WTC11 (cell line): ENCODE measurements around the gene PRKAG2. TPM values are rescaled to one million over a fixed set of nuclear protein-coding genes. Genes with fewer than 3 reads are reported as not detected.

Experiments used
- ATAC-seq: fragments of 200-7000 bp; cut with Tn5 transposase; 2 replicates; pipeline ENCODE4 v1.10.0; 2021; ENCODE audit warnings: mild to moderate bottlenecking, moderate library complexity
- CTCF ChIA-PET: fragments of 300-600 bp; sonication (Branson Sonifier 250); formaldehyde crosslinking; loops from one replicate; lab custom pipeline; 2021; ENCODE audit warnings: antibody characterized with exemption; lab: Charles Lee
- POLR2A ChIA-PET: fragments of 350-600 bp; sonication (Branson Sonifier 250); formaldehyde crosslinking; loops from one replicate; lab custom pipeline; 2021; ENCODE audit warnings: antibody characterized with exemption; lab: Charles Lee
- DNase-seq: peaks from one replicate; pipeline ENCODE4 v3.0.0; 2021; ENCODE audit warnings: low spot score
- H3K27ac Mint-ChIP-seq: 2 replicates; pipeline ENCODE4 v1.8.0; 2021; ENCODE audit warnings: mixed read lengths
- H3K27me3 Mint-ChIP-seq: 2 replicates; pipeline ENCODE4 v1.8.0; 2021; ENCODE audit warnings: low read depth, mild to moderate bottlenecking, moderate library complexity, mixed read lengths
- H3K36me3 Mint-ChIP-seq: 2 replicates; pipeline ENCODE4 v1.8.0; 2021; ENCODE audit warnings: mixed read lengths
- H3K4me1 Mint-ChIP-seq: 2 replicates; pipeline ENCODE4 v1.8.0; 2022; ENCODE audit warnings: mixed read lengths
- H3K4me3 Mint-ChIP-seq: 2 replicates; pipeline ENCODE4 v1.8.0; 2021; ENCODE audit warnings: mild to moderate bottlenecking, moderate library complexity, mixed read lengths
- H3K9me3 Mint-ChIP-seq: 2 replicates; pipeline ENCODE4 v1.8.0; 2021; ENCODE audit warnings: mixed read lengths
- GRHL2 ChIP-seq: fragments of 250-450 bp; sonication (Bioruptor Pico); IDR thresholded peaks from 2 replicates; pipeline ENCODE4 v1.8.0; 2022; ENCODE audit warnings: mild to moderate bottlenecking, moderate library complexity; ENCODE audit not compliant: insufficient replicate concordance, severe bottlenecking
- NFATC4 ChIP-seq: fragments of 250-450 bp; sonication (Bioruptor Pico); IDR thresholded peaks from 2 replicates; pipeline ENCODE4 v1.9.0; 2021; ENCODE audit warnings: mild to moderate bottlenecking
- NFYB ChIP-seq: sonication (generic); formaldehyde crosslinking; conservative IDR thresholded peaks from 2 replicates; pipeline ENCODE4 v1.8.0; 2022; ENCODE audit warnings: low read depth, missing genetic modification reagents
- NR2C2 ChIP-seq: sonication (generic); formaldehyde crosslinking; IDR thresholded peaks from 2 replicates; pipeline ENCODE4 v1.8.0; 2022; ENCODE audit warnings: mild to moderate bottlenecking, missing genetic modification reagents
- SMAD4 ChIP-seq: sonication (generic); formaldehyde crosslinking; IDR thresholded peaks from 2 replicates; pipeline ENCODE4 v1.8.0; 2022; ENCODE audit warnings: mild to moderate bottlenecking, missing genetic modification reagents
- SOX15 ChIP-seq: fragments of 250-450 bp; sonication (Bioruptor Pico); IDR thresholded peaks from 2 replicates; pipeline ENCODE4 v1.9.0; 2021; ENCODE audit warnings: mild to moderate bottlenecking
- TEAD1 ChIP-seq: sonication (generic); formaldehyde crosslinking; IDR thresholded peaks from 2 replicates; pipeline ENCODE4 v1.8.0; 2022; ENCODE audit warnings: mild to moderate bottlenecking, missing genetic modification reagents
- total RNA-seq: library from RNA; stranded (reverse); gene quantifications from 3 replicates; pipeline ENCODE4 v1.2.3, GENCODE V29; 2021
- TF ChIP-seq, protein P1 (sequence below): sonication (generic); formaldehyde crosslinking; IDR thresholded peaks from 2 replicates; pipeline ENCODE4 v1.8.1; 2023; ENCODE audit warnings: mild to moderate bottlenecking, moderate library complexity, missing genetic modification reagents
- TF ChIP-seq, protein P2 (sequence below): sonication (generic); formaldehyde crosslinking; IDR thresholded peaks from 2 replicates; pipeline ENCODE4 v1.8.1; 2022; ENCODE audit warnings: low read depth, mild to moderate bottlenecking, moderate library complexity, missing genetic modification reagents, borderline replicate concordance
- TF ChIP-seq, protein P3 (sequence below): fragments of 250-450 bp; sonication (Bioruptor Pico); IDR thresholded peaks from 2 replicates; pipeline ENCODE4 v2.1.2; 2022; ENCODE audit warnings: mild to moderate bottlenecking, moderate library complexity
- TF ChIP-seq, protein P4 (sequence below): fragments of 250-450 bp; sonication (Bioruptor Pico); conservative IDR thresholded peaks from 2 replicates; pipeline ENCODE4 v1.9.0; 2021; ENCODE audit warnings: mild to moderate bottlenecking
- TF ChIP-seq, protein P5 (sequence below): sonication (generic); formaldehyde crosslinking; IDR thresholded peaks from 2 replicates; pipeline ENCODE4 v1.8.1; 2023; ENCODE audit warnings: mild to moderate bottlenecking, missing genetic modification reagents, moderate library complexity
- TF ChIP-seq, protein P6 (sequence below): fragments of 250-450 bp; sonication (Bioruptor Pico); IDR thresholded peaks from 2 replicates; pipeline ENCODE4 v1.9.0; 2021; ENCODE audit warnings: mild to moderate bottlenecking, borderline replicate concordance

The PRKAG2 gene
- total RNA-seq, 1 experiment from 2014 or later: 20.3 TPM

DNA sequence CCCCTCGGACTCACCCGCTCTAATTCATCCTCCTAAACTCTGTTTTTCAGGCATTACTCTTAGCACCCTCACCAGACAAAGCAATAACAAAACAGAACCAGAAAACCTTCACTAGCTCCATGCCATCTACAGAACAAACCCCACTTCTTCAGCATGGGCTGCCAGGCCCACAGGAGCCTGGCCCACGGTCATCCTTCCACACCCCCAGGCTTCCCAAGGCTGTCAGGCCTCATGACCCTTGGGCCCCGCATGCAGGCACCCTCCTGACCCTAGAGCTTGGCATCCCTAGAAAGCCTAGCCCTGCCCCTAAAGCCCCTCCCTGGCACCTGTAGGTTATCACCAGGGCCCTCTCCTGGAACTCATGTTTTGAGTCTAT is 59.6 kb downstream of the PRKAG2 start (continued):
- TF ChIP-seq, protein P1, sequence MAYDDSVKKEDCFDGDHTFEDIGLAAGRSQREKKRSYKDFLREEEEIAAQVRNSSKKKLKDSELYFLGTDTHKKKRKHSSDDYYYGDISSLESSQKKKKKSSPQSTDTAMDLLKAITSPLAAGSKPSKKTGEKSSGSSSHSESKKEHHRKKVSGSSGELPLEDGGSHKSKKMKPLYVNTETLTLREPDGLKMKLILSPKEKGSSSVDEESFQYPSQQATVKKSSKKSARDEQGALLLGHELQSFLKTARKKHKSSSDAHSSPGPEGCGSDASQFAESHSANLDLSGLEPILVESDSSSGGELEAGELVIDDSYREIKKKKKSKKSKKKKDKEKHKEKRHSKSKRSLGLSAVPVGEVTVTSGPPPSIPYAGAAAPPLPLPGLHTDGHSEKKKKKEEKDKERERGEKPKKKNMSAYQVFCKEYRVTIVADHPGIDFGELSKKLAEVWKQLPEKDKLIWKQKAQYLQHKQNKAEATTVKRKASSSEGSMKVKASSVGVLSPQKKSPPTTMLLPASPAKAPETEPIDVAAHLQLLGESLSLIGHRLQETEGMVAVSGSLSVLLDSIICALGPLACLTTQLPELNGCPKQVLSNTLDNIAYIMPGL (CRISPR knock-in tag): no peak
- TF ChIP-seq, protein P2, sequence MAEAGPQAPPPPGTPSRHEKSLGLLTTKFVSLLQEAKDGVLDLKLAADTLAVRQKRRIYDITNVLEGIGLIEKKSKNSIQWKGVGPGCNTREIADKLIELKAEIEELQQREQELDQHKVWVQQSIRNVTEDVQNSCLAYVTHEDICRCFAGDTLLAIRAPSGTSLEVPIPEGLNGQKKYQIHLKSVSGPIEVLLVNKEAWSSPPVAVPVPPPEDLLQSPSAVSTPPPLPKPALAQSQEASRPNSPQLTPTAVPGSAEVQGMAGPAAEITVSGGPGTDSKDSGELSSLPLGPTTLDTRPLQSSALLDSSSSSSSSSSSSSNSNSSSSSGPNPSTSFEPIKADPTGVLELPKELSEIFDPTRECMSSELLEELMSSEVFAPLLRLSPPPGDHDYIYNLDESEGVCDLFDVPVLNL (CRISPR knock-in tag): no peak
- TF ChIP-seq NR2C2 (no peak), TEAD1 (no peak), GRHL2 (CRISPR knock-in tag) (no peak)
- TF ChIP-seq, protein P3, sequence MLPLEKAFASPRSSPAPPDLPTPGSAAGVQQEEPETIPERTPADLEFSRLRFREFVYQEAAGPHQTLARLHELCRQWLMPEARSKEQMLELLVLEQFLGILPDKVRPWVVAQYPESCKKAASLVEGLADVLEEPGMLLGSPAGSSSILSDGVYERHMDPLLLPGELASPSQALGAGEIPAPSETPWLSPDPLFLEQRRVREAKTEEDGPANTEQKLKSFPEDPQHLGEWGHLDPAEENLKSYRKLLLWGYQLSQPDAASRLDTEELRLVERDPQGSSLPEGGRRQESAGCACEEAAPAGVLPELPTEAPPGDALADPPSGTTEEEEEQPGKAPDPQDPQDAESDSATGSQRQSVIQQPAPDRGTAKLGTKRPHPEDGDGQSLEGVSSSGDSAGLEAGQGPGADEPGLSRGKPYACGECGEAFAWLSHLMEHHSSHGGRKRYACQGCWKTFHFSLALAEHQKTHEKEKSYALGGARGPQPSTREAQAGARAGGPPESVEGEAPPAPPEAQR (CRISPR knock-in tag): no peak

DNA sequence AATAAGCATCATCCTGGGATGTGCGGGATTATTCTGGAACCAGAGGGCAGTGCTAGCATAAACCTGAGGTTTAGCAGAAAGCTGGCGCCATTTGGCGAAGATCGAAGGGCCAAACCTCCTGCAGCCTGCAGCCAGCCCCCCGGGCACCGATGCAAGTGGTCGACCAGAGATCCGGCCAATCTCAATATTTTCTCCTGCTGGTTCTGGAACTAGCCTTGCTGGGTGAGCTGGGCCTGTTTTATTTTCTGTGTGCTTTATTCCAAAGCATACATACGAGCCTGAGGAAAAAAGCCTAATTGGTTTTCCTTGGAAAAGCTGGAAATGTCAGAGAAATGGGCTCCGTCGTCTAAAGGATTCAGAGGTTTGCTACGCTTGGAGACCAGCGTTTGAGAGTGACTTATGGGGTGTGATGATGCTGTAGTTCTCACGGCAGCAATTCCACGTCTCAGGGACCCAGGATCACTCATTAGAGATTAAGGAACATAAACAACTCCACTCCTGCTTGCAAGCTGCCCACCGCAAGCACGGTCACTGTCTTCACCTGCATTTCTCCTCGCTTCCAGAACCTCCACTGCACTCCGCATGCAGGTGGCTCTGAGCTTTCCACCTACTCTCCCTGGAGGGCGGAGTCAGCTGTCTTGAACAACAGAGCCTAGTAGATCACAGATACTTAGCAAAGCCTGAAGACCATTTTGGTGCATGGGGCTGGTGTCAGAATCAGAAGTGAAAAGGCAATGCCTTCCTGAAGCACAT is 60.2 kb downstream of the PRKAG2 start:
- no peak for ATAC-seq
- H3K27ac Mint-ChIP-seq: peak overlapping the region; percentile 34; the same call in 1 of the 2 replicates
- H3K4me3 Mint-ChIP-seq: no peak overlapping the region
- H3K27me3 Mint-ChIP-seq: peaks cover 30% of the 10 kb centered on the region
- ChIA-PET POLR2A (no interaction called here), CTCF (interaction anchor here (0.7 kb wide), 1 partner anchor 34 kb away, joined by 4 read pairs; no protein-coding TSS in a partner anchor)
- no peaks in the 10 kb centered on the region for H3K36me3 Mint-ChIP-seq
- H3K9me3 Mint-ChIP-seq: no peaks in the 10 kb centered on the region
- H3K4me1 Mint-ChIP-seq: peaks cover 28% of the 10 kb centered on the region
- DNase-seq: no peak
- TF ChIP-seq, protein P4, sequence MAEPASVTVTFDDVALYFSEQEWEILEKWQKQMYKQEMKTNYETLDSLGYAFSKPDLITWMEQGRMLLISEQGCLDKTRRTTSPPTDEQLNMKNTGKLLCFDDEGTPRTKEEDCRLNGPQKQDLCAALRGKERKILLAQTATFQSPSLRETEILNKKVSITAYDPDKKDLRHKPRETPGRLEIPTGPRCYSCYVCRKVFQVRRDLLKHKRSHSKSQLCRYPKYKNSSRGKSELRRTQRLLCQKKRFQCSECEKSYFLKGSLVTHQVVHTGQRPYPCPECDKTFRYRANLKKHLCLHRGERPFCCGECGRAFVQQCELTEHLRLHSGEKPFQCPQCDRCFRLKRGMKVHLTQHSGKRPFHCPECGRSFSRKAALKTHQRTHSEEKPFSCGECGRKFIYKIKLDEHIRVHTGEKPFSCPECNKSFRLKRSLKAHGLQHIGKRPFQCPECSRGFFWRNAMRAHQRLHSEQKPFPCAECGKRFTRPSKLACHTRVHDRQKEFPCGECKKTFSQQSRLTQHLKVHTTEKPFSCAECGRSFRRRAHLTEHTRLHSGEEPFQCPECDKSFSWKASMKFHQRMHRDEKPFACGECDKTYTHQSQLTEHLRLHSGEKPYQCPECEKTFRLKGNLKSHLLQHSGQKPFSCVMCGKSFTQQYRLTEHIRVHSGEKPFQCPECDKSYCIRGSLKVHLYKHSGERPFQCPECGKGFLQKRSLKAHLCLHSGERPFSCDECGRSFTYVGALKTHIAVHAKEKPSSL (CRISPR knock-in tag): no peak
- TF ChIP-seq NFATC4 (no peak), NFYB (CRISPR knock-in tag) (no peak), SOX15 (CRISPR knock-in tag) (no peak), SMAD4 (no peak)
- TF ChIP-seq, protein P5, sequence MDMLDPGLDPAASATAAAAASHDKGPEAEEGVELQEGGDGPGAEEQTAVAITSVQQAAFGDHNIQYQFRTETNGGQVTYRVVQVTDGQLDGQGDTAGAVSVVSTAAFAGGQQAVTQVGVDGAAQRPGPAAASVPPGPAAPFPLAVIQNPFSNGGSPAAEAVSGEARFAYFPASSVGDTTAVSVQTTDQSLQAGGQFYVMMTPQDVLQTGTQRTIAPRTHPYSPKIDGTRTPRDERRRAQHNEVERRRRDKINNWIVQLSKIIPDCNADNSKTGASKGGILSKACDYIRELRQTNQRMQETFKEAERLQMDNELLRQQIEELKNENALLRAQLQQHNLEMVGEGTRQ (CRISPR knock-in tag): no peak
- TF ChIP-seq, protein P6, sequence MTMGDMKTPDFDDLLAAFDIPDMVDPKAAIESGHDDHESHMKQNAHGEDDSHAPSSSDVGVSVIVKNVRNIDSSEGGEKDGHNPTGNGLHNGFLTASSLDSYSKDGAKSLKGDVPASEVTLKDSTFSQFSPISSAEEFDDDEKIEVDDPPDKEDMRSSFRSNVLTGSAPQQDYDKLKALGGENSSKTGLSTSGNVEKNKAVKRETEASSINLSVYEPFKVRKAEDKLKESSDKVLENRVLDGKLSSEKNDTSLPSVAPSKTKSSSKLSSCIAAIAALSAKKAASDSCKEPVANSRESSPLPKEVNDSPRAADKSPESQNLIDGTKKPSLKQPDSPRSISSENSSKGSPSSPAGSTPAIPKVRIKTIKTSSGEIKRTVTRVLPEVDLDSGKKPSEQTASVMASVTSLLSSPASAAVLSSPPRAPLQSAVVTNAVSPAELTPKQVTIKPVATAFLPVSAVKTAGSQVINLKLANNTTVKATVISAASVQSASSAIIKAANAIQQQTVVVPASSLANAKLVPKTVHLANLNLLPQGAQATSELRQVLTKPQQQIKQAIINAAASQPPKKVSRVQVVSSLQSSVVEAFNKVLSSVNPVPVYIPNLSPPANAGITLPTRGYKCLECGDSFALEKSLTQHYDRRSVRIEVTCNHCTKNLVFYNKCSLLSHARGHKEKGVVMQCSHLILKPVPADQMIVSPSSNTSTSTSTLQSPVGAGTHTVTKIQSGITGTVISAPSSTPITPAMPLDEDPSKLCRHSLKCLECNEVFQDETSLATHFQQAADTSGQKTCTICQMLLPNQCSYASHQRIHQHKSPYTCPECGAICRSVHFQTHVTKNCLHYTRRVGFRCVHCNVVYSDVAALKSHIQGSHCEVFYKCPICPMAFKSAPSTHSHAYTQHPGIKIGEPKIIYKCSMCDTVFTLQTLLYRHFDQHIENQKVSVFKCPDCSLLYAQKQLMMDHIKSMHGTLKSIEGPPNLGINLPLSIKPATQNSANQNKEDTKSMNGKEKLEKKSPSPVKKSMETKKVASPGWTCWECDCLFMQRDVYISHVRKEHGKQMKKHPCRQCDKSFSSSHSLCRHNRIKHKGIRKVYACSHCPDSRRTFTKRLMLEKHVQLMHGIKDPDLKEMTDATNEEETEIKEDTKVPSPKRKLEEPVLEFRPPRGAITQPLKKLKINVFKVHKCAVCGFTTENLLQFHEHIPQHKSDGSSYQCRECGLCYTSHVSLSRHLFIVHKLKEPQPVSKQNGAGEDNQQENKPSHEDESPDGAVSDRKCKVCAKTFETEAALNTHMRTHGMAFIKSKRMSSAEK (CRISPR knock-in tag): no peak
